DMS53 treated with DMSO at 0.1 percent for 48 hours (cell line): ENCODE results near the gene GNL3.

Experiments used
- DNase-seq: peaks from one replicate; lab custom pipeline; 2025; ENCODE audit not compliant: unreplicated experiment; lab: John Stamatoyannopoulos, UW

GNL3 gene

GRCh38 chr3:52685285-52685708 lies 535 bp upstream of the GNL3 start:
- DNase-seq = peak; percentile 11

GRCh38 chr3:52688266-52688665 lies 2.4 kb downstream of the GNL3 start:
- no peak for DNase-seq

- no peak for DNase-seq
Observed at GRCh38 chr3:52689151-52689550, 3.3 kb downstream of the GNL3 start.

GRCh38 chr3:52690560-52690959 lies 4.7 kb downstream of the GNL3 start:
- DNase-seq = no peak

- DNase-seq = no peak
Observed at GRCh38 chr3:52693071-52693470, 7.2 kb downstream of the GNL3 start.

- no peak for DNase-seq
Observed at GRCh38 chr3:52694528-52695189, 8.8 kb downstream of the GNL3 start.

GRCh38 chr3:52695798-52696671 lies 10.2 kb downstream of the GNL3 start:
- no peak for DNase-seq

DNA sequence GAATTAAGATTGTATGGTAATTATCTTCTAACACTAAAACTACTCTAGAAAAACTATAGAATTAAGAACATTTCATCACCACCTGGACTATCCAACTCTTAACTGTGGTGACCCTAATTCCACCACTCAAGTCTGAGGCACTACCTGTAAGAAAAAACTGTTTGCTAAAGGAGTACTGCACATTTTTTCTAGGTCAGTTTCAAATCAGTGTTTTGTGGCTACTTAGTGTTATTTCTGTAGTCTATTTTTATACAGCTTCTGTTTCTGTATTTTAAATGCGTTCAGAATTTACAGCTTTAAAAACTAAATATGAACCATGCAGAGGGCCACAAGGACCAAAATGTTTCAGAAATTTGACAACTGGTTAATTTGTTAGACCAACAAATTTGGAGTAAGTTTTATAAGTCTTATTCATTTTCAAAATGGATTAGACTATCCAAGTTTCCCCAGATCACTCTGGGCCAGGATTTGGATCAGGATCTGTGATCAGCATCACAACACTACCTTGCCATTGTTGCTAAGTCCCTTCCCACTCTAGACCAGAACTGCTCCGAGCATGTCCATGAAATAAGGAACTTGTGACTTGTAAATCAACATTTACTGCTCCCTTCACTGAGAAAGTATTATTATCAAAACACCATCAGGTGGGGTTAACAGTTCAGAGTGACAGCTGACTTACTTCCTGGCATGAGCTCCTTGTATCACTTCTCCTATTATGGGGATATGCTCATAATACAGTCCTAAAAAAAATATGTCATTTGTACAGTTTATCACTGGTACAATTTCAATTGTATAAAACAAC lies 11.2 kb downstream of the GNL3 start:
- DNase-seq = no peak

DNA sequence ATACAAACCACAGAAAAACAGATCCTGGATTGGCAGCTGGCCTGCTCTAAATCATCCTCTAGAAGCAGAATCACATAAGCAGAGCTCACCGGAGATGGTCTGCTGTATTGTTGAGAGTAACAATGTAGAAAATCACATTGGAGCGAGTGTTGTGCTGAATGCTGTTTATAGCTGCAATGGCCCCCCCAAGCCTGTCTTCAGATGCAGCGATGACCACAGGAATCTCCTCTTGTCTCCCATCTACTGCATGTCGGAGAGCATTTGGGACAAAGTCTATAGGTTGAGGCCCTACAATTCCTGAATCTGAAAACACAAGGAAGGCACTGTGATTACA lies 11.8 kb downstream of the GNL3 start:
- no peak for DNase-seq

- DNase-seq = no peak
Observed at GRCh38 chr3:52703341-52703740, 17.5 kb downstream of the GNL3 start.

DNA sequence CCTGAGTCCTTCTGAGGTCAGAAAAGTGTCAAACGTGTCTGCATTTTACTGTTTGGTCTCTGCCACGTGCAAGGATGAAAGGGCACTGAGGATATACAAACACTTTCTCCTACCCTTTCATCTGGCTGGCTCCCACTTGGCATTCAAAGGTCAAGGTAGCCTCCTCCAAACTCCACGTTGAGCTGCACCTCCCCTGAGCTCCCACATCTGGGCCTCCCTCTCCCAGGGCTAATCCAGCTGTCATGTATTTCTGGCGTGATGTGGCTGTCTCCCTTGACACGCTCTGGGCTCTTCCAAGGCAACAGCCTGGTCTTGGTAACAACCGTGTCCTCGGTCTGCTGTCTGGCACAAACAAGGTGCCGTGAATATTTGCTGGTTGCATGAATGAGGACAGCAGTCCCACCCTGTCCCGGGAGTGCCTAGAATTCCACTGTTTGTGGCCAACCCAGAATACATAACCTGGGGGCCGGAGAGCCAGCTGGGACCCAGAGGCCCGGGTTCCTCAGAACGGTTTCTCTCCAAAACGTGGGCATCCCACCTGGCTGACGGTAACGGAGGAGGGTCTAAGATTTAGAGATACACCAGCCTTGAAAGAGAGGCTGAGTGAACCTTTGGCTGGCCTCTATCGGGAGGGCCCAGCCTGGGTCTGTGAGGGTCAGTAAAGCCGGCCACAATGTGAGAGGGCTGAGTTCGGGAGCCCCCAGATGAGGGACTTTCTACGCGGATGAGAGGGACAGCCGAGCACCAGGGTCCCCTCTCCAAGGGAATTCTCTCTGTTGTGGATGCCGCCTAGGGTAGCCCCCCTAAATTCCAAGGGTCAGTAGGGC lies 19.0 kb downstream of the GNL3 start:
- DNase-seq = no peak

DNA sequence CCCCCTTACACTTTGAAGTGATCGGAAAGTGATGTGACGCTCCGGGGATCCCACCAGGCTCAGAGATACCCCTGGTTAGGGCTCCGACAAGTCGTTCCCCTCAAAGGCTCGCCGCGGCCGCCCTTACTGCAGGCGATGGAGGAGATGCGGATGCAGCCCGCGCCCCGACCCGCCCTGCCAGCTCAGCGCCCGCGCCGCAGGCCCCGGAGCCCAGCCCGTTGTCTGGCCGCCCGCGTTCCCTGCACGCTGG lies 19.5 kb downstream of the GNL3 start:
- DNase-seq = no peak

GRCh38 chr3:52705688-52706686 lies 20.2 kb downstream of the GNL3 start, which contains the start of the genes GLT8D1 and SPCS1:
Gene GLT8D1, minus strand, starts transcription at chr3:52705791. Its CDS starts 5,331 bp downstream, at chr3:52700460.
Gene SPCS1, plus strand, starts transcription at chr3:52706106. Its CDS starts 141 bp downstream, at chr3:52706247.
- DNase-seq = peak; percentile 13

- DNase-seq = no peak
Observed at GRCh38 chr3:52707585-52707984, 21.8 kb downstream of the GNL3 start.

DNA sequence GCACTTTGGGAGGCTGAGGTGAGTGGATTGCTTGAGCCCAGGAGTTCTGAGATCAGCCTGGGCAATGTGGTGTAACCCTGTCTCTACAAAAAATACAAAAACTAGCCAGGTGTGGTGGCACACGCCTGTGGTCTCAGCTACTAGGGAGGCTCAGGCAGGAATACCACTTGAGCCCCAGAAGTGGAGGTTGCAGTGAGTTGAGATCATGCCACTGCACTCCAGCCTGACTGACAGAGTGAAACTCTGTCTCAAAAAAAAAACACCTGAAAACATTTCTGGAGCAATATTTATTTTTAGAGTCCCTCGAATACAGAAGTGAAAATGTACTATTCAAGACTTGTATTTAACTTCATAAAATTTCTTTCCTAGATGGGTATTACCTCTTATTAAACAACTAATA lies 24.7 kb downstream of the GNL3 start:
- no peak for DNase-seq

GRCh38 chr3:52712291-52713212 lies 26.7 kb downstream of the GNL3 start:
- no peak for DNase-seq

DNA sequence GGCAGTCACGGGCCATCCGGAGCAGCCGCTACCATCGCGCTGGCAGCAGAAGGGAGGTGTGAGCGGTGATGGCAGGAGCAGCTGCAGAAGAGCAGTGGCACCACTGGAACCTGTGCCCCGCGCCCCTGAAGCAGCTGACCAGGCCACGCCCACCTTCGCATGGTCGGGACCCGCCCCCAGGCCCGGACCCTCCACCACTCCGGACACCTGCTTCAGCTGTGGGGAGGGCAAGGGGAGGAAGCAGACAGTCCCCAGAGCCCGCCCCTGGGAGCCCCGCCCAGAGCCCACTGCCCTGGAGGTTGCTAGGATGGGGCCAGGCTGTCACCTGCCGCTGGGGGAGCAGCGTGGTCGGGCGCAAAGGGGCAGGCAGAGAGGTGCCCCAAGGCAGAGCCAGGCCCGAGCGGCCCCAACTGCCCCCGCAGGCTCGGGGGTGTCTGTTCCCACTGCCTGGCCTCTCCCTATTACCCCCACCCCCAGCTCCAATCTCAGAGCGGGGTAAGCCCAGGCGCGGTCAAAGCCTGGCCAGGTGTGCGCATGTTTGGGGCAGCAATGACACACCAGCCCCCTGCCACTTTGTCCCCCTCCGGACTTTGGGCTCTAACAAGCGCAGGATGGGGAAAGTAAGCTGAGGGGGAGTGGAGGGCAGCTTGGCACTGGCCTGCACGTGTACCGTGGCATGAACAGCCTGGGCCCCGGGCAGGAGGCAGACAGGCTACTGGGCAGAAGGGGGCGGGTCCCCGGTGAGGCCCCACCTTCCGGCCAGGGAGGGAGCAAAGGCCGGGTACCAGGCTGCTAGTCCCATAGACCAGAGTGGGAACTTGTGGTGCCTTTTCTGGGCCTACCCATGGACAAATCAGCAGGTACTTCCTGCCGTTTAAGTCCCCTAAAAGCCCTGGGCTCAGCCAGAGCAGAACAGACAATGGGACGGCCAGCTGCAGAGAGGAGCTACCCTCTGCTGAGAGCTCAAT lies 28.8 kb downstream of the GNL3 start:
- DNase-seq = no peak
